ENCODE measurements around the gene BST2.

BST2 gene

GRCh38 chr19:17391371-17392151 lies 13.9 kb downstream of the BST2 start:
- H3K9me3 Mint-ChIP-seq = no peaks in the 10 kb centered on the region
- H3K27ac Mint-ChIP-seq (ENCODE audit: low read depth) = no peak overlapping the region
- ATAC-seq (replicated peaks; ENCODE audit: extremely low read depth, poor library complexity, severe bottlenecking) (no peak), DNase-seq (ENCODE audit: low spot score in 2 of 2) (no peak)
- no peaks in the 10 kb centered on the region for H3K27me3 Mint-ChIP-seq
- peak overlapping the region; percentile 84 for H3K4me3 Mint-ChIP-seq
- H3K4me1 Mint-ChIP-seq = peaks cover 13% of the 10 kb centered on the region
- H3K36me3 Mint-ChIP-seq (ENCODE audit: insufficient read depth) = peaks cover 11% of the 10 kb centered on the region

- peak; percentile 97 for ATAC-seq (replicated peaks; ENCODE audit: extremely low read depth, poor library complexity, severe bottlenecking)
- Mint-ChIP-seq H3K27ac (ENCODE audit: low read depth) (peak overlapping the region; percentile 33), H3K27me3 (no peaks in the 10 kb centered on the region), H3K4me3 (peak overlapping the region; percentile 84), H3K9me3 (no peaks in the 10 kb centered on the region), H3K4me1 (peaks cover 13% of the 10 kb centered on the region), H3K36me3 (ENCODE audit: insufficient read depth) (peaks cover 10% of the 10 kb centered on the region)
- DNase-seq (ENCODE audit: low spot score in 2 of 2) = peak; percentile 67 to 77
Measured at GRCh38 chr19:17390665-17391370, 14.6 kb downstream of the BST2 start.

- peak overlapping the region; percentile 84 for H3K4me3 Mint-ChIP-seq
- H3K9me3 Mint-ChIP-seq = no peaks in the 10 kb centered on the region
- H3K4me1 Mint-ChIP-seq = peaks cover 13% of the 10 kb centered on the region
- H3K36me3 Mint-ChIP-seq (ENCODE audit: insufficient read depth) = peaks cover 8% of the 10 kb centered on the region
- no peak for ATAC-seq (replicated peaks; ENCODE audit: extremely low read depth, poor library complexity, severe bottlenecking)
- DNase-seq (ENCODE audit: low spot score in 2 of 2) = no peak
- no peaks in the 10 kb centered on the region for H3K27me3 Mint-ChIP-seq
- H3K27ac Mint-ChIP-seq (ENCODE audit: low read depth) = peak overlapping the region; percentile 33
Measured at GRCh38 chr19:17389957-17390664, 15.3 kb downstream of the BST2 start.

GRCh38 chr19:17389288-17389687 lies 16.1 kb downstream of the BST2 start:
- H3K4me3 Mint-ChIP-seq = no peak overlapping the region
- no peak overlapping the region for H3K27ac Mint-ChIP-seq (ENCODE audit: low read depth)
- H3K9me3 Mint-ChIP-seq = no peaks in the 10 kb centered on the region
- peaks cover 13% of the 10 kb centered on the region for H3K4me1 Mint-ChIP-seq
- no peaks in the 10 kb centered on the region for H3K27me3 Mint-ChIP-seq
- no peak for DNase-seq (ENCODE audit: low spot score in 2 of 2)
- H3K36me3 Mint-ChIP-seq (ENCODE audit: insufficient read depth) = peaks cover 8% of the 10 kb centered on the region
- ATAC-seq (replicated peaks; ENCODE audit: extremely low read depth, poor library complexity, severe bottlenecking) = no peak

- H3K4me3 Mint-ChIP-seq = no peak overlapping the region
Measured at GRCh38 chr19:17385878-17386611, 19.4 kb downstream of the BST2 start.

GRCh38 chr19:17380426-17381138 lies 24.8 kb downstream of the BST2 start:
- ATAC-seq (replicated peaks; ENCODE audit: extremely low read depth, poor library complexity, severe bottlenecking) (no peak), DNase-seq (ENCODE audit: low spot score in 2 of 2) (no peak)
- peaks cover 25% of the 10 kb centered on the region for H3K27me3 Mint-ChIP-seq
- H3K4me3 Mint-ChIP-seq = no peak overlapping the region
- H3K4me1 Mint-ChIP-seq = no peaks in the 10 kb centered on the region
- no peaks in the 10 kb centered on the region for H3K9me3 Mint-ChIP-seq
- H3K27ac Mint-ChIP-seq (ENCODE audit: low read depth) = no peak overlapping the region
- no peaks in the 10 kb centered on the region for H3K36me3 Mint-ChIP-seq (ENCODE audit: insufficient read depth)

More at GRCh38 chr19:17385878-17386611, 19.4 kb downstream of the BST2 start:
- Mint-ChIP-seq H3K36me3 (ENCODE audit: insufficient read depth) (peaks cover 4% of the 10 kb centered on the region), H3K4me1 (peaks cover 5% of the 10 kb centered on the region), H3K27me3 (no peaks in the 10 kb centered on the region), H3K9me3 (no peaks in the 10 kb centered on the region), H3K27ac (ENCODE audit: low read depth) (no peak overlapping the region)
- DNase-seq (ENCODE audit: low spot score in 2 of 2) (peak; percentile 26 to 47), ATAC-seq (replicated peaks; ENCODE audit: extremely low read depth, poor library complexity, severe bottlenecking) (no peak)

DNA sequence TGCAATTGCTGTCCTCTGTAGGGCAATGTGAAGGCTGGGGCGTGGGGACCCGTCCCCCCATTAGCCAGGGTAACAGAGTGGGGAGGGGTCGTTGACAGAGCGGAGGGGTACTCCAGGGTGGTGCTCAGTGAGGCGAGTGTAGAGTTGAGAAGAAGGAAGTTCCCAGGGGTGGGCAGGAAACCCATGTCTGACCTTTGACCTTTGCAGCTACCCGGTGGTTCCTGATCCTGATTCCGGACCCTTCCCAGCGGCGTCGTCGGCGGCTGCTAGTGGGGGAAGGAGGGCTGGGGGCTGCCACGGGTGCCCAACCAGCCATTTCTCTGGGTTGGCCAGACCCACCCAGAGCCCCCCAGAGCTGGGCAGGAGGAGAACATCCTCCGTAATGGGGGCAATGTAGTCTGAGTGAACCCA lies 26.2 kb downstream of the BST2 start:
- H3K27ac Mint-ChIP-seq (ENCODE audit: low read depth) = no peak overlapping the region
- no peaks in the 10 kb centered on the region for H3K36me3 Mint-ChIP-seq (ENCODE audit: insufficient read depth)
- peaks cover 25% of the 10 kb centered on the region for H3K27me3 Mint-ChIP-seq

DNA sequence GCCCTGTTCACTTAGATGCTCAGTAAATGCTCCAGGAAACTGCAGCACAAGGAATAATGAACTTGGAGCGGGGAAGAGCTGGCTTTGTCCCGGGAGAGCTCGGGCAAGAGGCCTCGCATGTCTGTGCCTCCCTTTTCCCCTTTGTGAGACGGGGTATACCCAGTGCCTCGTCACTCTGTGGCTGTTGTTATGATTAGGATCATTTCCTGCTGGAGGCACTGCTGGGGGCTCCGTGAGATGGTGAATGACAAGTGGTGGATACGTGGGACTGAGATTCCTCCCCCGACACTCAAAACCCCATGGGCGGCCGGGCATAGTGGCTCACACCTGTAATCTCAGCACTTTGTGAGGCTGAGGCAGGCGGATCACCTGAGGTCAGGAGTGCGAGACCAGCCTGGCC lies 27.2 kb downstream of the BST2 start:
- no peaks in the 10 kb centered on the region for H3K9me3 Mint-ChIP-seq
- DNase-seq (ENCODE audit: low spot score in 2 of 2) = no peak
- no peak overlapping the region for H3K27ac Mint-ChIP-seq (ENCODE audit: low read depth)
- H3K27me3 Mint-ChIP-seq = peaks cover 25% of the 10 kb centered on the region
- no peak overlapping the region for H3K4me3 Mint-ChIP-seq
- no peaks in the 10 kb centered on the region for H3K4me1 Mint-ChIP-seq
- no peaks in the 10 kb centered on the region for H3K36me3 Mint-ChIP-seq (ENCODE audit: insufficient read depth)
- ATAC-seq (replicated peaks; ENCODE audit: extremely low read depth, poor library complexity, severe bottlenecking) = no peak

More for the DNA sequence above, 26.2 kb downstream of the BST2 start:
- no peak for DNase-seq (ENCODE audit: low spot score in 2 of 2)
- Mint-ChIP-seq H3K9me3 (no peaks in the 10 kb centered on the region), H3K4me1 (no peaks in the 10 kb centered on the region), H3K4me3 (no peak overlapping the region)
- ATAC-seq (replicated peaks; ENCODE audit: extremely low read depth, poor library complexity, severe bottlenecking) = no peak

- DNase-seq (ENCODE audit: low spot score in 2 of 2) = no peak
- no peak for ATAC-seq (replicated peaks; ENCODE audit: extremely low read depth, poor library complexity, severe bottlenecking)
- Mint-ChIP-seq H3K27ac (ENCODE audit: low read depth) (no peak within 1 kb of the TSS), H3K36me3 (ENCODE audit: insufficient read depth) (no peaks in the 10 kb centered on the region), H3K27me3 (peaks cover 25% of the 10 kb centered on the region), H3K9me3 (no peaks in the 10 kb centered on the region), H3K4me3 (no peak within 1 kb of the TSS), H3K4me1 (no peaks in the 10 kb centered on the region)
Measured at GRCh38 chr19:17376935-17377600, 28.4 kb downstream of the BST2 start, which contains the start of gene PLVAP. Gene PLVAP, minus strand, starts transcription at chr19:17377342. Its CDS starts 54 bp downstream, at chr19:17377288.

- ATAC-seq (replicated peaks; ENCODE audit: extremely low read depth, poor library complexity, severe bottlenecking) = peak; percentile 32
- Mint-ChIP-seq H3K27me3 (peaks cover 27% of the 10 kb centered on the region), H3K9me3 (no peaks in the 10 kb centered on the region), H3K27ac (ENCODE audit: low read depth) (no peak overlapping the region), H3K36me3 (ENCODE audit: insufficient read depth) (no peaks in the 10 kb centered on the region), H3K4me3 (no peak overlapping the region), H3K4me1 (peaks cover 5% of the 10 kb centered on the region)
- DNase-seq (ENCODE audit: low spot score in 2 of 2) = no peak
Measured at GRCh38 chr19:17370026-17370587, 35.3 kb downstream of the BST2 start.

DNA sequence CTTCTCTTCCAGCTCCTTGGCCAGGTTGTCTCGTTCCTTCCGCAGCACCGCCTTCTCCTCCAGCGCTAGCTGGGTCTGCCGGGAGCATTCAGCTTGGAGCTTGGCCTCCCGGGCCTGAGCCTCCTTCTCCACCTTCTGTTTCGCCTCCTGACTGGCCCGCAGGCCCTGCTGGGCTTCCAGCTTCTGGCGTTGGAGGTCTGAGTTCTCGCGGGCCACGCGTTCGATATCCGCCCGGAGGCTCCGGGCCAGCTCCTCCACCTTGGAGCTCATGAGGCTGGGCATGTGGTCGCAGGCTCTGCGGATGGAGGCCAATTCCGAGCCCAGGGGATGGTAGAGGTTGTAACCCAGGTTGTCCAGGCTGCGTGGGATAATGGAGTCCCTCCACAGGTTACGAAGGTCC lies 40.1 kb downstream of the BST2 start:
- DNase-seq (ENCODE audit: low spot score in 2 of 2) = no peak
- H3K27ac Mint-ChIP-seq (ENCODE audit: low read depth) = no peak overlapping the region
- no peak for ATAC-seq (replicated peaks; ENCODE audit: extremely low read depth, poor library complexity, severe bottlenecking)

More for the DNA sequence above, 40.1 kb downstream of the BST2 start:
- Mint-ChIP-seq H3K9me3 (no peaks in the 10 kb centered on the region), H3K36me3 (ENCODE audit: insufficient read depth) (peaks cover 1% of the 10 kb centered on the region), H3K4me1 (peaks cover 4% of the 10 kb centered on the region), H3K27me3 (peaks cover 27% of the 10 kb centered on the region), H3K4me3 (no peak overlapping the region)

All from central memory CD8-positive, alpha-beta T cell (primary cell).